ENCODE measurements around the gene UEVLD.
A peak's percentile ranks its signal among the peaks of the same experiment; 100 is the strongest.
"Not testable (repeated sequence)": the region's sequence is repeated elsewhere in the genome, so short reads cannot be mapped to it uniquely, and the experiment has no call there.

Gene UEVLD
- 8.8 reads per million, percentile 29 among the genes with 10 or more reads in this experiment for total RNA-seq

GRCh38 chr11:18588297-18589252, at the start of gene UEVLD:
Gene UEVLD, minus strand, starts transcription at chr11:18588734. Its CDS starts 80 bp downstream, at chr11:18588654.
- peak; percentile 34 for DNase-seq

GRCh38 chr11:18634140-18635032, 45.9 kb upstream of the UEVLD start, which contains the start of gene SPTY2D1:
Gene SPTY2D1, minus strand, starts transcription at chr11:18634342. Its CDS starts 85 bp downstream, at chr11:18634257.
- DNase-seq: peak; percentile 97

- no peak for DNase-seq
These were observed 45.0 kb upstream of the UEVLD start for GRCh38 chr11:18633256-18634139.

DNA sequence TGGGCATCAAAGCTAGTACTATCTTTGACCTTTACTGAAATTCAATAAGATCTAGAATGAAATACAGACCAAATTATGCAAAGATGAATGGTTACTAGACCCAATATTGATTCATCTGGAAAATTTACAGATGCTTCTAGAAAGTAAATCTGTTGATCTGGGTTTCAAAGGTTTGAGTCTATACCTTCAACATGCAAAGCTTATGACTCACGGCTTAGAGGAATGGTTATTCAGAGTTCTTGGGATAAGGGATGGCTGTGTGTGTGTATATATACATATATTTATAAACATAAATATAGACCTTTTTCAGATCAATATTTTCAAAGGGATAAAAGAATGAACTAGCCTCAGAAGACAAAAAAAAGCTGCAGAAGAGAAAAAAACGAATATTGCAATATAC, 44.3 kb upstream of the UEVLD start:
- no peak for DNase-seq

GRCh38 chr11:18624161-18624560, 35.6 kb upstream of the UEVLD start:
- no peak for DNase-seq

DNA sequence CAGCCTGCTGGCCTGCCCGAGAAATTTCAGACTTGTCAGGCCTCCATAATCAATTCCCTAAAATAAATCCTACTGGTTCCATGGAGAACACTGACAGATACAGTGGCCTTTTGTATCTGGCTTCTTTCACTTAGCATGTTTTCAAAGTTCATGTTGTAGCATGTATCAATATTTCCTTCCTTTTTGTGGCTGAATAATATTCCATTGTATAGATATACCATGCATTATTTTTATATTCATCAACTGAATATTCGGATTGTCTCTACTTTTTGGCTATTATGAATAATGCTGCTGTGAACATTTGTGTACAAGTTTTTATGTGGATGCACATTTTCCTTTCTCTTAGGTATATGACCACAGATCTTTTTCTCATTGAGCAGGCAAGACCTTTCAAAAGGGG, 35.2 kb upstream of the UEVLD start:
- DNase-seq: no peak

DNA sequence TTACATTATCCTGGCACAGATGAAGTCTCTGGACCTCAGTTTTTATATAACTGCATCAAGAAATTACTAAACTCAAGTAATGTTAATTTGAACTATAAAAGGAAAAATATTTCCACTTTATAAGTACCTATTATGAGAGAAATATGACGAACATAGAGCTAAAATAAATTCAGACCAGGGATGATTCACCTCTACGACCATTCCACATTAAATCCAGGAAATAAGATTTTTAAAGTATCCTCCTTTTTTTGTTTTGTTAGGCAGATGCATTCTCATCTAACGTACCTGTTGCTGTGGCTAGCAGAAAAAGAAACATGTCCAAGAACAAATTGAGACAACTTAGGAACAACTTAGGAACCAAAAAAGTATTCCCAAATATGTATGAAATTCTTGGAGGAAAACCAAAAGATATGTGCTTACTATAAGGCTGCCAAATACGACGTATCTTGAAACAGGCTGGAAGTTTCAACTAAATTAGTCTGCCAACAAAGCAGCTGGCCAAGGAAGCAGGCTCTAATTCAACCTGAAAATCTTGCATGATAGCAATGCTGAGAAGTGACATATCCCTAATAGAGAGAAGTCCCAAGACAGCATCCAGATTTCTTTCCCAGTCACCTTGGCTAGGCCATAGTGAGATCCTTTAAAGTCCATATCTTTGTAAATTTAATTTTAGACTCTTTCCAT, 29.9 kb upstream of the UEVLD start:
- no peak for DNase-seq

DNA sequence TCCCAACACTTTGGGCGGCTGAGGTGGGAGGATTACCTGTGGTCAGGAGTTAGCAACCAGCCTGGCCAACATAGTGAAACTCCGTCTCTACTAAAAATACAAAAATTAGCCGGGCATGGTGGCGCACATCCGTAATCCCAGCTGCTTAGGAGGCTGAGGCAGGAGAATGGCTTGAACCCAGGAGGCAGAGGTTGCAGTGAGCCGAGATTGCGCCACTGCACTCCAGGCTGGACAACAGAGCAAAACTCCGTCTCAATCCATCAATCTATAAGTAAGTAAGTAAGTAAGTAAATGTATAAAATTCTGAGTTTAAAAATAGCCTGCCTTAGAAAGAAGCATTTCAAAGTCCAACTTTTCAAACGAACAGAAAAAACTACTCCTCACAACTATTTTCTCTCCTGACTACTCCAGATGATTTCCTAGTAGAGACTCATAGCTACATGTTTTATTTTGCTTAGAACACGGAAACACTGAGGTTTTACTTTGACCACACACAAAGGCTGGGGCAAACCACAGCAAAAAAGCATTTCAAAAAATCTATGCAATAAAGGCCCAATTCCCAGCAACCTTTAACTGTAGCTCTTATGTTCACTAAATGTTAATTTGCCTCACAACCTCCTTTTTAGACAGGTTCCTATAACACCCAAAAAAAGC, 29.3 kb upstream of the UEVLD start:
- no peak for DNase-seq

- DNase-seq: no peak
These were observed 27.3 kb upstream of the UEVLD start for GRCh38 chr11:18615628-18616392.

DNA sequence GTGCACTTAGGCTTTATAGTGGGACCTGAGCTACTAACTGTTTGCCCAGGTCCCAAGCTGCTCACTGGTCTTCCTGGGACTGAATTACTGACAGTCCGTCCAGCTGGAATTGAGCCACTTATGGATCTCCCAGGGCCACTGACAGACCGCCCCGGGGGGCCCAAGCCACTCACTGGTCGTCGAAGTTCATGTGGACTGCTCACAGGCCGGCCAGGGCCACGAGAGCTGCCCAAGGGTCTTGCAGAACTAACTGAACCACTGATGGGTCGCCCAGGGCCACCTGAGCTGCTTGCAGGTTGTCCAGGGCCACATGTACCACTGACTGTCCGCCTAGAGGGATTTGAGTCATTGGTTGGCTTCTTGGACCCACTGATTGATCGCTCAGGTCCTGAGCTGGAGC, 26.1 kb upstream of the UEVLD start:
- DNase-seq: no peak

GRCh38 chr11:18612394-18612793, 23.9 kb upstream of the UEVLD start:
- no peak for DNase-seq

- DNase-seq: no peak
These were observed 22.7 kb upstream of the UEVLD start for GRCh38 chr11:18611196-18611595.

DNA sequence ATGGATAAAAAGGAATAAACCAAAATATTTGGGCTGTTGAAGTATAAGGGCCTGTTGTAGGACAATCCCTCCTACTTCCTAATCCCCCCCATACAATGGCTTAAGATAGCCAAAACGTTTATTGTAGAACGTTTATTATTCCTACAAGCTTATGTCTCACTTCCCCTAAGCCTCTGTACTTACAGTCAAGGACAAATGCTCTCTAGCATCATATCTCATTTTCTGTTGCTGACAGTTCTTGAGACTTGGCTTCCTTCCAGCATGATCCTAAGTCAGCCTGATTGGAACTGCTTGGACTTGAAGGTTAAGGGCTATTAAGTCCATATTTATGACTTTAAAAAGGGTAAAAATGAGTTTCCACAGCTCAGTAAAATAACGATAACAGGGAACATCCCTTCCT, 19.8 kb upstream of the UEVLD start:
- no peak for DNase-seq

- DNase-seq: no peak
These were observed 12.5 kb upstream of the UEVLD start for GRCh38 chr11:18600915-18601569.

DNA sequence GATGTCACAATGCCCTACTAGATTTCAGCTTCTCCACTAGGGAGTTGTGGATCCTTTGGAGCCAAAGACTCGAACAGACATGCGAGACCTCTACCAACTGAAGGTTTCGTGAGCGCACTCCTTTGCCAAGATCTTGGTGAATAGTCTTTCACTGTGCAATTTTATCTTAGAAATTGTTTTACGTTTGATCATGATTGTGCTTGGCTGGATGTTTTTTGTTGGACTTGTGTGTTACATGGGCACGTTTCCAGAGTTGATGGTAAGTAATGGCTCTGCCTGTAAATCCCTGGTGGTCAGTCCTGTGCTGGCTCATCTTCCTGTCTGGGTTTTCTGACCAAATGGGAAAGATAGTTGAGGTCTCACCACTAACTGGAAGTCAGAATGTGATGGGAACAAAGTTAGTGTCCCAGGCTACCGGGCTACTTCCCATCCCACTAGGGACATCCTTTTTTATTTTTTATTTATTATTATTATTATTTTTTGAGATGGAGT, 11.3 kb upstream of the UEVLD start, which contains the start of gene MISFA:
Gene MISFA (plus strand): TSS at position 51 of the 492 bp plus-strand sequence. CDS start 140 bp downstream, at position 191.
- no peak for DNase-seq

GRCh38 chr11:18594999-18595749, 6.6 kb upstream of the UEVLD start:
- no peak for DNase-seq

GRCh38 chr11:18594088-18594487, 5.6 kb upstream of the UEVLD start:
- DNase-seq: not testable (repeated sequence)

- DNase-seq: no peak
These were observed 2.0 kb upstream of the UEVLD start for GRCh38 chr11:18590571-18590970.

DNA sequence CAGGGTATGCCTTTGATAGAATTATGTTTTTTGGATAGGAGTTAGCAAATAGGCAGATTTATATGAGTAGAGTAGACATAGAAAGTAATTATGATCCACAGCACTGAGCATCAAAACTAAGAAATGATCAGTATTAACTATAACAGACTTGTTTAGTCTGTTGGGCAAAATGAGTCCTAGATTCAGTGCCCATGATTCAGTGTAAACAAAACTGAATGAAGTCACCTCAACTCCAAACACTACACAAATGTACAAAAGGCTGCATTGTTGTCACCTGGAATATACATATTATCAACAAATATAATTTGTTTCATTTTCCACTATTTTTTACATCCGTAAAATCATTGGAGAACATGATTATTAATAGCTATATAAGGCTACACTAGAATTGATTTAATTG, 6.7 kb downstream of the UEVLD start:
- no peak for DNase-seq

Measured in effector CD4-positive, alpha-beta T cell (primary cell).